Esophagus (tissue), 2 donors: ENCODE data around the gene COL5A1. TPM values are rescaled to one million over a fixed set of nuclear protein-coding genes. Genes with fewer than 3 reads are reported as not detected.

ENCODE experiments used
- H3K27ac ChIP-seq, 2 donors: one replicate each; pipeline ENCODE4 v1.5.1; 2013; ENCODE audit warnings: low read depth in 2 of 2, mild to moderate bottlenecking in 2 of 2, inconsistent platforms in 1 of 2, low read length in 1 of 2, moderate library complexity in 1 of 2
- H3K27me3 ChIP-seq, 2 donors: one replicate each; pipeline ENCODE4 v1.6.1; 2013; ENCODE audit warnings: low read length in 2 of 2, control low read depth in 1 of 2, mild to moderate bottlenecking in 1 of 2; ENCODE audit not compliant: insufficient read depth in 2 of 2, control insufficient read depth in 1 of 2
- H3K36me3 ChIP-seq, 2 donors: one replicate each; pipeline ENCODE4 v1.6.1; 2013; ENCODE audit warnings: low read length in 1 of 2; ENCODE audit not compliant: control insufficient read depth in 2 of 2, insufficient read depth in 2 of 2
- H3K4me1 ChIP-seq, 2 donors: one replicate each; pipeline ENCODE4 v1.6.1; 2013; ENCODE audit warnings: low read length in 1 of 2; ENCODE audit not compliant: control insufficient read depth in 2 of 2, insufficient read depth in 2 of 2
- H3K4me3 ChIP-seq, 2 donors: one replicate each; pipeline ENCODE4 v1.5.1; 2013; ENCODE audit warnings: low read length in 2 of 2, mild to moderate bottlenecking in 2 of 2, low read depth in 1 of 2, moderate library complexity in 1 of 2
- H3K9me3 ChIP-seq, 2 donors: one replicate each; pipeline ENCODE4 v1.6.1; 2013; ENCODE audit warnings: mild to moderate bottlenecking in 2 of 2, low read depth in 1 of 2, low read length in 1 of 2, moderate library complexity in 1 of 2; ENCODE audit not compliant: control insufficient read depth in 2 of 2, insufficient read depth in 1 of 2
- WGBS, 2 donors: extraction: QIAGEN DNeasy Blood & Tissue Kit; methylation state at CpG; one replicate each; pipeline ENCODE4 v1.1.7; 2013; 5-methylcytosine and 5-hydroxymethylcytosine counted together
- polyA plus RNA-seq, 2 donors: library from polyadenylated mRNA; stranded (reverse); fragments of 200-250 nt; gene quantifications; one replicate each; pipeline ENCODE4 v1.2.3, GENCODE V29; 2013
- donor health status: healthy with polysubstance abuse.
- donor health status: Bipolar disorder and iron deficiency.

The COL5A1 gene
- polyA plus RNA-seq, 2 donors: 3.5 to 7.6 TPM

- no peaks in the 10 kb centered on the region for H3K36me3 ChIP-seq
- no peaks in the 10 kb centered on the region for H3K4me1 ChIP-seq
- peaks cover 0 to 3% of the 10 kb centered on the region in 2 donors for H3K9me3 ChIP-seq
- no peak overlapping the region for H3K27ac ChIP-seq
- 80 to 82% methylated on average over 24 of the region's 24 CpGs for WGBS, 2 donors
- no peaks in the 10 kb centered on the region for H3K27me3 ChIP-seq
- H3K4me3 ChIP-seq: no peak overlapping the region
These were observed 231.1 kb downstream of the COL5A1 start for GRCh38 chr9:134872482-134873231.

- Histone ChIP-seq H3K4me1 (no peaks in the 10 kb centered on the region), H3K9me3 (peaks cover 0 to 3% of the 10 kb centered on the region in 2 donors), H3K27me3 (no peaks in the 10 kb centered on the region), H3K36me3 (no peaks in the 10 kb centered on the region), H3K27ac (no peak overlapping the region), H3K4me3 (no peak overlapping the region)
- WGBS, 2 donors: 61 to 78% methylated on average over 1 of the region's 1 CpG
These were observed 233.8 kb downstream of the COL5A1 start for GRCh38 chr9:134875371-134875770.

- H3K4me1 ChIP-seq: no peaks in the 10 kb centered on the region
- WGBS, 2 donors: 83 to 86% methylated on average over 4 of the region's 4 CpGs
These were observed 235.9 kb downstream of the COL5A1 start for GRCh38 chr9:134877541-134877940.

GRCh38 chr9:134879664-134880483 is 238.3 kb downstream of the COL5A1 start:
- WGBS, 2 donors: 88 to 89% methylated on average over 13 of the region's 13 CpGs
- H3K36me3 ChIP-seq: no peaks in the 10 kb centered on the region
- H3K4me1 ChIP-seq: no peaks in the 10 kb centered on the region

More at GRCh38 chr9:134877541-134877940, 235.9 kb downstream of the COL5A1 start:
- H3K4me3 ChIP-seq: no peak overlapping the region
- H3K36me3 ChIP-seq: no peaks in the 10 kb centered on the region
- no peaks in the 10 kb centered on the region for H3K9me3 ChIP-seq
- H3K27me3 ChIP-seq: no peaks in the 10 kb centered on the region
- no peak overlapping the region for H3K27ac ChIP-seq

GRCh38 chr9:134880484-134881312 is 239.1 kb downstream of the COL5A1 start, which contains the start of gene FCN2:
Gene FCN2 (plus strand): TSS chr9:134880810. CDS start chr9:134880822, 12 bp downstream.
- Histone ChIP-seq H3K27me3 (no peaks in the 10 kb centered on the region), H3K27ac (no peak within 1 kb of the TSS), H3K9me3 (no peaks in the 10 kb centered on the region), H3K36me3 (no peaks in the 10 kb centered on the region), H3K4me3 (no peak within 1 kb of the TSS), H3K4me1 (no peaks in the 10 kb centered on the region)
- 74 to 80% methylated on average over 25 of the region's 25 CpGs for WGBS, 2 donors

More at GRCh38 chr9:134879664-134880483, 238.3 kb downstream of the COL5A1 start:
- H3K27me3 ChIP-seq: no peaks in the 10 kb centered on the region
- no peaks in the 10 kb centered on the region for H3K9me3 ChIP-seq
- no peak overlapping the region for H3K4me3 ChIP-seq
- H3K27ac ChIP-seq: no peak overlapping the region

- Histone ChIP-seq H3K9me3 (no peaks in the 10 kb centered on the region), H3K4me1 (no peaks in the 10 kb centered on the region), H3K4me3 (no peak overlapping the region), H3K27ac (no peak overlapping the region), H3K36me3 (no peaks in the 10 kb centered on the region), H3K27me3 (no peaks in the 10 kb centered on the region)
- WGBS, 2 donors: 88 to 91% methylated on average over 13 of the region's 13 CpGs
These were observed 239.7 kb downstream of the COL5A1 start for GRCh38 chr9:134881313-134881670.

- no peaks in the 10 kb centered on the region for H3K27me3 ChIP-seq
- no peak overlapping the region for H3K4me3 ChIP-seq
- H3K36me3 ChIP-seq: no peaks in the 10 kb centered on the region
- no peaks in the 10 kb centered on the region for H3K4me1 ChIP-seq
- no peaks in the 10 kb centered on the region for H3K9me3 ChIP-seq
- 85 to 90% methylated on average over 3 of the region's 3 CpGs for WGBS, 2 donors
- H3K27ac ChIP-seq: no peak overlapping the region
These were observed 240.7 kb downstream of the COL5A1 start for GRCh38 chr9:134882204-134882785.

- Histone ChIP-seq H3K36me3 (no peaks in the 10 kb centered on the region), H3K4me3 (no peak overlapping the region), H3K27ac (no peak overlapping the region), H3K27me3 (no peaks in the 10 kb centered on the region), H3K4me1 (no peaks in the 10 kb centered on the region), H3K9me3 (no peaks in the 10 kb centered on the region)
- 84 to 88% methylated on average over 18 of the region's 18 CpGs for WGBS, 2 donors
These were observed 241.6 kb downstream of the COL5A1 start for GRCh38 chr9:134883040-134883782.
